ENCODE results near the gene WWC1. TPM values are rescaled to one million over a fixed set of nuclear protein-coding genes. Genes with fewer than 3 reads are reported as not detected.

Gene WWC1
- total RNA-seq, 2 experiments from 2014 or later, result 1.7 to 2.1 TPM

DNA sequence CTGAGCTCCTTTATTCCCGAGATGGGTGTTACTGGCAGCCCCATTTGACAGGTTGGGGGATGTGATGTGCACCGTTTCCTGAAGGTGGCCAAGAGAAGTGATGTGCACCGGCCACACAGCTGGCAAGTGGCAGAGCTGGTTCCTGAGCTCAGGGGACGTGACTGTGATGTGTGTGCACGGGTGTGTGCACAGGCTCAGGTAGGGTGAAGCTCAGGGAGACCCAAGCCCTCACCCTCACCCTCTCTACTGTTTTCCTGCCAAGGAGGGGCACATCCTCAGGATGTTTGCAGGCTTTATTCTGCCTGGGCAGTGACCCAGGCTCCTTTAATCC is 56.6 kb downstream of the WWC1 start:
- H3K4me3 Mint-ChIP-seq, result no peak overlapping the region
- no peak for DNase-seq
- no peak overlapping the region for H3K27ac Mint-ChIP-seq
- H3K9me3 Mint-ChIP-seq, result no peaks in the 10 kb centered on the region
- H3K36me3 Mint-ChIP-seq (ENCODE audit: low read depth), result no peaks in the 10 kb centered on the region
- CTCF ChIA-PET, result no interaction called here
- intact Hi-C loops (cut with micrococcal nuclease), result no loop called here
- H3K27me3 Mint-ChIP-seq (ENCODE audit: low read depth), result no peaks in the 10 kb centered on the region
- no peaks in the 10 kb centered on the region for H3K4me1 Mint-ChIP-seq (ENCODE audit: low read depth)

DNA sequence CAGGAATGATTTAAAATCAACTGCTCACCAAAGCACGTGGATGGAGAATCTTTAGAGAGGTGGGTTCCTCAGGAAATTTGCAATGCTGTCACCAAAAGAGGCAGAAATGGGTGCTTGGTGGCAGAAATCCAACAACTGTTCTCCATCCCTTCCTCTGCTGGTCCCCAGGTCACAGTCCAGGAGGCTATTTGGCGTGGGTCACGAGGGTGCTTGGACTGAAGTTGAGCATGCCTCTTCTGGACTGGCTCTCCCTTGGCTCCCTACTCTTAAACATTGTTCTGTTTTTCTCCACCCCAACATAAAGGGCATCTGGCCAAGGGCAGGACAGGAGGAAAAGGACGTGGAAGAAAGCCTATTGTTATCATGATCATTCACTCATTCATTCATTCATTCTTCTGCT is 58.9 kb downstream of the WWC1 start:
- intact Hi-C loops (cut with micrococcal nuclease), result no loop called here
- no peaks in the 10 kb centered on the region for H3K27me3 Mint-ChIP-seq (ENCODE audit: low read depth)
- DNase-seq, result no peak
- H3K4me1 Mint-ChIP-seq (ENCODE audit: low read depth), result no peaks in the 10 kb centered on the region
- no peak overlapping the region for H3K4me3 Mint-ChIP-seq
- no peaks in the 10 kb centered on the region for H3K36me3 Mint-ChIP-seq (ENCODE audit: low read depth)
- CTCF ChIA-PET, result no interaction called here
- no peaks in the 10 kb centered on the region for H3K9me3 Mint-ChIP-seq
- no peak overlapping the region for H3K27ac Mint-ChIP-seq

DNA sequence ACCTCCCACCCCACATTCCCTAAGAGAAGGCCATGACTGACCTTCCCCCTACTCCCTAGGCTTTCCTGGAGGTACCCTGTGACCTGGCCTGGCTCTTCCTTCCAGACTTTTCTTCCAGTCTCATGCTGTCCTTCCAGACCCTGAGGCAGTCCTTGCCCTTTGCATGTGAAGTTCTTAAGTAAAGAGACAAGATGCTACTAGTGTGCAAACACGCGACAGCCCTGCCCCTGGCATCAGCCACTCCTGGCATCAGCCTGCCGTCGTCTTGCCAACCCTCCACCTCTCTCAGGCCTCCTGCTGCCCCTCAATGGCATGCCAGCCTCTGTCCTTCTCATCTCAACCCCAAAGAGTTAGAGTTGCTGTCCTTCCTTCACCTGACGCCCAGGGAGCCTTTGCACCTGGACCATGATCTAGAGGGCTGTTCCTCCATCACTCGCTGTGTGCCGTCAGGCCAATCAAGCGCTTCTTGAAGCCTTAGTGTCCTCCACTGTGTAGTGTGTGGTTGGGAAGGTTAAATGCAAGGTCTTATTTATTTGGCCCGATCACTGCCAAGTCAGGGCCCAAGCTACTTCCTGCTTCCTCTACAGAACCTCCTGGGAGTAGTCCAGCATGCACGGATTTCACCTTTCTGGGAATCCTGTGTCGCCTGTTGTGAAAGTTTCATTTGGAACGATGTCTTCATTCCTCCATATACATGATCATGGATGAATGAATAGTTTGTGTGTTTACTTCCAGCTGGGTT is 61.9 kb downstream of the WWC1 start:
- CTCF ChIA-PET, result no interaction called here
- Mint-ChIP-seq H3K27me3 (ENCODE audit: low read depth) (no peaks in the 10 kb centered on the region), H3K27ac (no peak overlapping the region), H3K4me1 (ENCODE audit: low read depth) (no peaks in the 10 kb centered on the region), H3K4me3 (no peak overlapping the region), H3K36me3 (ENCODE audit: low read depth) (no peaks in the 10 kb centered on the region), H3K9me3 (no peaks in the 10 kb centered on the region)
- no peak for DNase-seq
- intact Hi-C loops (cut with micrococcal nuclease), result no loop called here

DNA sequence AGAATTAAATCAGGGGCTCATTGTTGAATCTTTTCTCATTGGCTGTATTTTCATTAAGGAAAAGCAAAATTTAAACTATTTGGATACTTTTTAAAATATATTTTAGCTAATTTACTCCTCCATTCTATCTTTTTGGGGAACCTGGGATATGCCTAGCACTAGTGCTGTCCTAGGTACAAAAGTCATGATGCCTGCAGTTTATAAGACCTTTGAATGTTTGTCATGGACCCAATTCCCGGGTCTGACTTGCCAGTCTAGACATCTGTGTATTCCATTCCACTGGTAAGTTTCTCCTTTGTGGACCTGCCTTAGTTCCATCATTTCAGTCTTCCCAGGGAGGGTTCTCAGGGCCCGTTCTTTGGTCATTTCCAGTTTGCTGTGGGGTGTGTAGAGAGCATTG is 63.0 kb downstream of the WWC1 start:
- CTCF ChIA-PET, result no interaction called here
- DNase-seq, result no peak
- Mint-ChIP-seq H3K4me1 (ENCODE audit: low read depth) (no peaks in the 10 kb centered on the region), H3K27me3 (ENCODE audit: low read depth) (no peaks in the 10 kb centered on the region), H3K4me3 (no peak overlapping the region), H3K9me3 (no peaks in the 10 kb centered on the region), H3K36me3 (ENCODE audit: low read depth) (no peaks in the 10 kb centered on the region), H3K27ac (no peak overlapping the region)
- intact Hi-C loops (cut with micrococcal nuclease), result no loop called here

DNA sequence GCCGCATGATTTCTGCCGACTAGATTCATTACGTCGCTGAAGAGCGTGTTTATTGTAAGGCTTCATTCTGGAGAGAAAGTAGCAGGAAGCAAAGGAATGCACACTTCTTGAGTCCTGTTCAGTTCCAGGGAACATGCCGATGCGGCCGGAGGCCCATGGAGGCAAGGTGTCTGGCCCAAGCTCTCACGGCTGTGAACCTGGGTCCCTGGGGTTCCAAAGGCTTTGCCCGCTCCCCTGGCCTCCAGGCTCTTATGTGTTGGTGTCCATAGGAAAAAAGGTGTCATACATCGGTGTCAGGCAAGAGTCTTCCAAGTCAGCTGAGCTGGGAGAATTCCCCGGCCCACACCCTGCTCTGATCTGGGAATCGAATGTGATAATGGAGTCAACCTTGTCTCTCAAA is 64.7 kb downstream of the WWC1 start:
- Mint-ChIP-seq H3K4me3 (no peak overlapping the region), H3K9me3 (no peaks in the 10 kb centered on the region), H3K27ac (no peak overlapping the region), H3K4me1 (ENCODE audit: low read depth) (no peaks in the 10 kb centered on the region), H3K36me3 (ENCODE audit: low read depth) (no peaks in the 10 kb centered on the region), H3K27me3 (ENCODE audit: low read depth) (no peaks in the 10 kb centered on the region)
- no peak for DNase-seq
- intact Hi-C loops (cut with micrococcal nuclease), result no loop called here
- CTCF ChIA-PET, result no interaction called here

DNA sequence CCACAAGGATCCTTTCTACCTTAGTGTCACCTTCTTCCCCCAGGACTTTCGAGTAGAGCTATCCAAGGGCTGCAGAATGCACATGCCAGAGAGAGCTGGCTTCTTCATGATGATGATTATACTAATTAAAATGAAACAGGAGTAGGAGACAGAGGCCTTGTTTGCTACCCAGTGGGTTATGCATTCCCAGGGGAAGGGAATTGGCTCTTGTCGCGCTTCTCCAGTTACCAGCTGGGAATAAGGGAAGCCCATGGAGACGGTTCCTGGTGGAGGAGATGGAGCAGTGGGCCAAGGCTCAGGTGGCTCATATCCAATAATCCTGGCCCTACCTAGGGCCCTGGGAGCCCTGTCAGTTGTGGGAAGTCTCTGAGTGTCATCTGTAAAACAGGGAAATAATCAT is 65.1 kb downstream of the WWC1 start:
- Mint-ChIP-seq H3K36me3 (ENCODE audit: low read depth) (no peaks in the 10 kb centered on the region), H3K27me3 (ENCODE audit: low read depth) (no peaks in the 10 kb centered on the region), H3K9me3 (no peaks in the 10 kb centered on the region), H3K4me3 (no peak overlapping the region), H3K27ac (no peak overlapping the region), H3K4me1 (ENCODE audit: low read depth) (no peaks in the 10 kb centered on the region)
- no peak for DNase-seq
- intact Hi-C loops (cut with micrococcal nuclease), result no loop called here
- CTCF ChIA-PET, result no interaction called here

DNA sequence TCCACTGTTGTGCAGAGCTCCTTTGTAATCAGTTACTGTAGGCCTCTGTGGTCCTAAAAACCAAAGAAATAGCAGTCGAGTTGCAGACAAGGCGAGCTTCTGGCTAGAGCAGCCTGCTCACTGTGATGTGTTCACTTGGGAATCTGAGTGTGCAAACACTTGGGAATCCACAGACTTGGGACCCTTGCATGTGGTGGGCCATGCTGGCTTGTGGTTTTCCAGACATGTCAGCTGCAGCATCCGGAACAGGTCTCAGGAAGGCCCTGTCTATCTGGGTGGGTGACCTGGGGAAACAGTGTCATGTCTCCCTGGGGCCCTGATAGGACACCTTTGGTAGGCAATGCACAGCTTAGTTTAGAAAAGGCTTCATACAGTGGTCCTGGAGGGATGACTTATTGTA is 66.4 kb downstream of the WWC1 start:
- Mint-ChIP-seq H3K4me3 (no peak overlapping the region), H3K27ac (no peak overlapping the region), H3K27me3 (ENCODE audit: low read depth) (no peaks in the 10 kb centered on the region), H3K4me1 (ENCODE audit: low read depth) (no peaks in the 10 kb centered on the region), H3K9me3 (no peaks in the 10 kb centered on the region), H3K36me3 (ENCODE audit: low read depth) (no peaks in the 10 kb centered on the region)
- CTCF ChIA-PET, result interaction anchor here (0.6 kb wide), 1 partner anchor 165 kb away, joined by 3 read pairs; no protein-coding TSS in a partner anchor
- DNase-seq, result no peak
- intact Hi-C loops (cut with micrococcal nuclease), result no loop called here

DNA sequence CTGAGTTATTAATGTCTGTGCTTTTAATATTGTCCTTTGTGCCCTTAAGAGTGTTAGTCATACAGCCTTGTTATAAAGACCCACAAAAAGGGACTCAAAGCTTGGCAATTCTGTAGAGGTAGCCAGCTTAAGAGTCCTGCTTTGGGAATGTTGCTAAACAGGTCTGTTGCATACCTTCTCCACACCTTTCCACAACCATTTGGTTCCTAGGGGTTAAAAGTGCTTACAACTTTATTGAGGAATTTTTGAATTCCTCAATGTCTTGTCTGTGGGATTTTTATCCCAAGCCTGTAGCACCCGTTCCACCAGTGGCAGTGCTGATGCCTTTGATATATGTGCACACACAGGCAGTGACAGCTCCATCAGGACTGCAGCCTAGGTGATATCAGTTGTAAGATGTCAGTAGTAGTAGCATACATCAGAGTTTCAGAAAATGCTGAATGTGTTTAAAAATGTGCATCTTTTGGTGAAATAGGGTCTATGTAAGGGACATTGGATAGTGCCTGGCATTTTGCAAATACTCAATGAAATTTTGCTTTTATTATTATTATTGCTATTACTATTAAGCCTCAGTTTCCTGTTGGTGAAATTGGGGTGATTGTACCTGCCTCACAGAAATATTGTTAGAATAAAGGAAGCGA is 68.5 kb downstream of the WWC1 start:
- intact Hi-C loops (cut with micrococcal nuclease), result no loop called here
- no peak for DNase-seq
- H3K36me3 Mint-ChIP-seq (ENCODE audit: low read depth), result no peaks in the 10 kb centered on the region
- H3K4me1 Mint-ChIP-seq (ENCODE audit: low read depth), result no peaks in the 10 kb centered on the region
- no peaks in the 10 kb centered on the region for H3K27me3 Mint-ChIP-seq (ENCODE audit: low read depth)
- H3K9me3 Mint-ChIP-seq, result no peaks in the 10 kb centered on the region
- H3K27ac Mint-ChIP-seq, result no peak overlapping the region
- no peak overlapping the region for H3K4me3 Mint-ChIP-seq
- CTCF ChIA-PET, result no interaction called here

DNA sequence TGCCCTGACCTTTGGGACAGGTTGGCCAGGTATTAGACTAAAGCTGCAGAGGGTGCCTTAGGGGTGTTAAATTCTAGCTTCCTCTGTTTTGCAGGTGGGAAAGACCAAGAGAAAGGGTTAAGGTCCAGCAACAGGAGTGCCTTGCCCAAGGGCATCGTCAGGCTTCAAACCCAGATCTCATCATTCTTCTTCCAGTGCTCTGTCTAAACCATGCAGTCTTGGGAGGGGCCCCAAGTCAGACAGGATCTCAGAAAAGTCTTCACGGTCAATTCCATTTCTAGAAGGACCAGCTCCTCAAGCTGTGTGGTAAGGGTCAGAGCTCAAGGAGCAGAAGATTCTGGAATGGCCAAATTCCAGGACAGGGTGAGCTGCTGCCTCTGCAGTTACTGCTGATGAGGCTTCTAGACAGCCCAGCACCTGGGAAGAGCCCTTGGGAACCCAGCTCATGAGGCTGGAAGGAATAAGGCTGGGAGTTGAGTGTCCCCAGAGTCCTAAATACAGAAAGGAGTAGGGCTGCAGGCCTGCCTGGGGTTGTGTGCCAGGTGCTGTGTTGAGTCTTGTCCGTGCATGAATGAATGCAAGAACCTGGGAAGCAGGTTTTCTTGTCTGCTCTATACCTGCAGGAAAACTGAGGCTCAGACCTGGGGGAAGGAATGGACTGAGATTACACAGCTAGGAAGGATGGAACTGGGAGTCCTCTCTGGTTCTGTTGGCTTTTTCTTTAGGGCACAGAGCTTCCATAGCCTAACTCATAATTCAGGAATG is 69.3 kb downstream of the WWC1 start:
- H3K4me3 Mint-ChIP-seq, result no peak overlapping the region
- no peaks in the 10 kb centered on the region for H3K27me3 Mint-ChIP-seq (ENCODE audit: low read depth)
- no peaks in the 10 kb centered on the region for H3K4me1 Mint-ChIP-seq (ENCODE audit: low read depth)
- H3K36me3 Mint-ChIP-seq (ENCODE audit: low read depth), result no peaks in the 10 kb centered on the region
- intact Hi-C loops (cut with micrococcal nuclease), result no loop called here
- CTCF ChIA-PET, result no interaction called here
- no peaks in the 10 kb centered on the region for H3K9me3 Mint-ChIP-seq
- no peak overlapping the region for H3K27ac Mint-ChIP-seq
- DNase-seq, result no peak

DNA sequence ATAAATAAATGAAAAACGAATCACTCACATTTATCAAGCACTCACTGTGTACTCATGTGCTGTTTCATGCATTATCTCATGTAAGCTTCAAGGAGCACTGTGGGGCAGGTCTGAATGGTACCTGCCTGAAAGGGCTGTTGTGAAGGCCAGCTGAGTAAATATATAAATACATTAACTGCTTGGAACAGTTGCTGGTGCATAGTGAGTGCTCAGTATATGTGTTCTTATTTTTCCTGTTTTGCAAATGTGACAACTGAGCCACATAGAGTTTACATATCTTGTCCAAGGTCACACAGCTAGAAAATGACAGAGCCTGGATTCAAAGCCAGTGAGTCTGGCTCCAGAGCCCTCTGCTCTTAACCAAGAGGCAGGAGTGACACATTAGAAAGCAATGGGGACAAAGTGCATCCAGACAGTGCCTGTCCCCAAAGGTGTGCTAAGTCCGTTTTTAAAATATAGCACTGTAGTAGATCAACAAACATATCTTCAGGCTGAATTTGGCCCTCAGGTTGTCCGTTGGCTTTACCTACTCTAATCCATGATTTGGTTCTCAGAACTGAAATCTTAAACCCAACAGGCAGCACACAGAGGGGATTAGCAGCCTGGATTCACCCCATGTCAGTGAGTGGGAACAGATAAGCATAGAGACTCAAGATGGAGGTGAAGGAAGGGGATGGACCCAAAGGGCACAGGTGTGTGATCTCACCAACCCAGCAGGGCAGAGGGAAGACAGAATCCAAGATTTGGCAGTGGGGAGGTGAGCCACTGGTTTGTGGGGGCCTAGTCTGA is 70.8 kb downstream of the WWC1 start:
- Mint-ChIP-seq H3K36me3 (ENCODE audit: low read depth) (no peaks in the 10 kb centered on the region), H3K9me3 (no peaks in the 10 kb centered on the region), H3K4me3 (no peak overlapping the region), H3K27ac (no peak overlapping the region), H3K27me3 (ENCODE audit: low read depth) (no peaks in the 10 kb centered on the region), H3K4me1 (ENCODE audit: low read depth) (no peaks in the 10 kb centered on the region)
- CTCF ChIA-PET, result no interaction called here
- DNase-seq, result no peak
- intact Hi-C loops (cut with micrococcal nuclease), result no loop called here

DNA sequence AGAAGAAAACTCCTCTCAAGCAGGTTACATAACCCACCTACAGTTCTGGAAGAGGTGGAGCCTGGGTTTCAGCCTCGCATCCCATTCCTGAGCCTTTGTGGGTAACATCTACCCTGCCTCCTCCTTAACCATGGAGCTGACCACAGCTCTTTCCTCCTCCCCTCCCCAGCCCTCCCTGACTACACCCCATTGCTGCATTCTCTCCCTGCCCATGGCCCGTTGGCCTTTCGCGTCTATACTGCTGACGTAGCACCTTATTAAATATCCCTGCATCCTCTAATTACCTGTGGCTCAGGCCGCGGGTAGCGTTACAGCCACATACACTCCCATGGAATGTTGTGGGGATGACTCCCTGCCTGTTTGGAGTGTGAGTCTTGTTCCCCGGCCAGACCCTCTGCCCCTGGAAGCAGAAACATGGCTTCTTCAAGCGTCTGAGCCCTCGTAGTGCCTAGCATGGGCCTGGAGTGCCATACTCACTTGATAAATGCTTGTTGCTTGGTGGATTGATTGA is 72.8 kb downstream of the WWC1 start:
- CTCF ChIA-PET, result interaction anchor here (1.4 kb wide), 1 partner anchor 95 kb away, joined by 3 read pairs; no protein-coding TSS in a partner anchor
- H3K9me3 Mint-ChIP-seq, result no peaks in the 10 kb centered on the region
- intact Hi-C loops (cut with micrococcal nuclease), result no loop called here
- no peaks in the 10 kb centered on the region for H3K4me1 Mint-ChIP-seq (ENCODE audit: low read depth)
- H3K36me3 Mint-ChIP-seq (ENCODE audit: low read depth), result no peaks in the 10 kb centered on the region
- no peaks in the 10 kb centered on the region for H3K27me3 Mint-ChIP-seq (ENCODE audit: low read depth)
- H3K27ac Mint-ChIP-seq, result no peak overlapping the region
- DNase-seq, result no peak
- H3K4me3 Mint-ChIP-seq, result no peak overlapping the region

DNA sequence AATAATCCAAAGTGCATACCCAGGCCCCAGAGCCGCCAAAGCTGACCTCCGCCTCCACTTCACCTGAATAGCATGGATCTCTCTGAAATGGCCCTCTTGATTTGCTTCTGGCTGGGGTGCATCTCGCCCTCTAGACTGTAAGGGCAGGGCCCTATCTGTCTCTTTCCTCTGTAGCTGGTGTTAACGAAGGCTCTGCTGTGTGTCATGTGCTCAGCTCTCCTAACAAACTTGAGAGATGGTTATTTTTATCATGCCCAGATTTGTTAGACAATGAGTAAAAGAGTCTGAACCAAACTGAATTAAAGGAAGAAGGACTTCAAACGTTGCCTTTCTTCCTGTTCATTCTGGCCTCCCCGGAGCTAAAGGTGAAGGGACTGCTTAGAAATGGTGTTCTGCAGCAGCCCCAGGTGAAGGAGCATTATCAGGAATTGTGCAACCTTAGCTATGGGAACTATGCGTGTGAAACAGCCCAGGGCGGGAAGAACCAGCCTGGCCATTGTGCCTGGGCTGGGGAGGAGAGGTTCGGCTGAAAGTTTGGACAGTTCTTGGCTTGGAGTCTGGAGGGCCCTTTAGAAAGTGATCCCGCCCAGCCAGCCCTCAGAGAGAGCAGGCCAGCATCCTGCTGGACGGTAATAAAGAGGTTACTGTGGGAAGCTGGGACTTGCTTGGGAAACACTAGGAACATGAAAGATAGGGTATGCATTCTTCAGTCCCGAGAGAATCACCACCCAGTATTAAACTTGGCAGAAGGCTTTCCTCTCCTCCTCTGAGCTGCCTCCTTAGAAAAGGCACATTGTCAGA is 73.5 kb downstream of the WWC1 start:
- H3K27me3 Mint-ChIP-seq (ENCODE audit: low read depth), result no peaks in the 10 kb centered on the region
- H3K4me3 Mint-ChIP-seq, result no peak overlapping the region
- no peaks in the 10 kb centered on the region for H3K9me3 Mint-ChIP-seq
- intact Hi-C loops (cut with micrococcal nuclease), result no loop called here
- CTCF ChIA-PET, result no interaction called here
- no peak for DNase-seq
- H3K36me3 Mint-ChIP-seq (ENCODE audit: low read depth), result no peaks in the 10 kb centered on the region
- no peak overlapping the region for H3K27ac Mint-ChIP-seq
- no peaks in the 10 kb centered on the region for H3K4me1 Mint-ChIP-seq (ENCODE audit: low read depth)
